Tibial nerve (tissue), 4 donors: ENCODE results near the gene TRPT1. TPM values are rescaled to one million over a fixed set of nuclear protein-coding genes. Genes with fewer than 3 reads are reported as not detected.

Experiments used
- DNase-seq, 2 donors: peaks; one replicate each; pipeline ENCODE4 v3.0.0-alpha.2; 2019; ENCODE audit warnings: low spot score in 2 of 2
- H3K27ac ChIP-seq, 4 donors: fragments of 200-600 bp; sonication (generic) in 3 of 4; one replicate each; pipeline ENCODE4 v1.5.1; 2017 to 2019; ENCODE audit warnings: mild to moderate bottlenecking in 1 of 4
- H3K27me3 ChIP-seq, 2 donors: fragments of 200-600 bp; sonication (generic) in 1 of 2; one replicate each; pipeline versions ENCODE4 v1.5.1 to v1.6.0; 2017 to 2019
- H3K36me3 ChIP-seq, 3 donors: fragments of 200-600 bp; sonication (generic); one replicate each; pipeline ENCODE4 v1.5.1; 2018 to 2019
- H3K4me1 ChIP-seq, 4 donors: fragments of 200-600 bp; sonication (generic) in 3 of 4; one replicate each; pipeline ENCODE4 v1.5.1; 2017 to 2019
- H3K4me3 ChIP-seq, 4 donors: fragments of 200-600 bp; sonication (generic) in 3 of 4; one replicate each; pipeline ENCODE4 v1.5.1; 2017 to 2019; ENCODE audit warnings: mild to moderate bottlenecking in 1 of 4, moderate library complexity in 1 of 4
- H3K9me3 ChIP-seq, 4 donors: fragments of 200-600 bp; sonication (generic) in 3 of 4; one replicate each; pipeline ENCODE4 v1.5.1; 2017 to 2019
- CTCF ChIP-seq, 5 experiments: fragments of 200-600 bp in 3 of 5; fragments of 450-650 bp in 2 of 5; sonication (generic) in 3 of 5; IDR thresholded peaks; one replicate each; pipeline ENCODE4 v1.5.1; 2016 to 2019; ENCODE audit warnings: antibody characterized with exemption in 5 of 5, mild to moderate bottlenecking in 3 of 5, moderate library complexity in 2 of 5
- EP300 ChIP-seq, 2 donors: sonication (generic); formaldehyde crosslinking; IDR thresholded peaks; one replicate each; pipeline ENCODE4 v1.6.1; 2017; ENCODE audit warnings: antibody characterized with exemption in 2 of 2, mild to moderate bottlenecking in 1 of 2
- POLR2A ChIP-seq, 2 donors: fragments of 450-650 bp; IDR thresholded peaks; one replicate each; pipeline ENCODE4 v1.6.1; 2017; ENCODE audit warnings: antibody characterized with exemption in 2 of 2, mild to moderate bottlenecking in 2 of 2, moderate library complexity in 2 of 2
- WGBS, 2 donors: methylation state at CpG; one replicate each; pipeline ENCODE4 v1.1.5; 2018; 5-methylcytosine and 5-hydroxymethylcytosine counted together
- total RNA-seq, 4 donors: library from RNA; depleted of rRNA; stranded (reverse); fragments of >200 nt; gene quantifications; one replicate each; pipeline ENCODE4 v1.1.0, GENCODE V29; 2016

The TRPT1 gene
- total RNA-seq, 4 donors from 2014 or later = 64.9 to 74.7 (median 68.7) TPM

DNA sequence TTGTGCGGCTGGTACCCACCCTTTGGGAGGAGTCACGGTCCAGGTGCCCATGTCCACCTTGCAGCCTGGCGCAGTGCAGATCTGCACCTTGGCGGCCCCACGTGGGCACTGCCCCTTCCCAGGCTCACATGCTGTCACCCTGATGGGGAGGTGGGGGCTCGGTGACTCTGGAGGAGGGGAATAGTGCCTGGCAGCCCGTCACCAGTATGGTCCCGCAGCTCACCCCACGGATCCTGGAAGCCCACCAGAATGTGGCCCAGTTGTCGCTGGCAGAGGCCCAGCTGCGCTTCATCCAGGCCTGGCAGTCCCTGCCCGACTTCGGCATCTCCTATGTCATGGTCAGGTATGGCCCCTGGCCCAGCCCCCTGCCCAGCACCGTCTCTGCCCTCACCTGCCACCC lies 5.2 kb downstream of the TRPT1 start:
- H3K36me3 ChIP-seq = peaks cover 0 to 39% (median 0%) of the 10 kb centered on the region in 3 donors
- no peaks in the 10 kb centered on the region for H3K9me3 ChIP-seq
- H3K4me3 ChIP-seq = no peak overlapping the region
- H3K4me1 ChIP-seq = peaks cover 0 to 16% (median 2%) of the 10 kb centered on the region in 4 donors
- DNase-seq = no peak
- H3K27ac ChIP-seq = no peak overlapping the region
- TF ChIP-seq EP300 (IDR thresholded peaks at IDR 0.05) (no peak), POLR2A (IDR thresholded peaks at IDR 0.05) (no peak), CTCF (IDR thresholded peaks at IDR 0.05) (no peak)
- H3K27me3 ChIP-seq = no peaks in the 10 kb centered on the region
- WGBS, 2 donors = 91 to 92% methylated on average over 7 to 9 of the region's 14 CpGs

GRCh38 chr11:64220271-64220670 lies 5.7 kb downstream of the TRPT1 start:
- WGBS, 2 donors = 76 to 84% methylated on average over 14 to 17 of the region's 17 CpGs

DNA sequence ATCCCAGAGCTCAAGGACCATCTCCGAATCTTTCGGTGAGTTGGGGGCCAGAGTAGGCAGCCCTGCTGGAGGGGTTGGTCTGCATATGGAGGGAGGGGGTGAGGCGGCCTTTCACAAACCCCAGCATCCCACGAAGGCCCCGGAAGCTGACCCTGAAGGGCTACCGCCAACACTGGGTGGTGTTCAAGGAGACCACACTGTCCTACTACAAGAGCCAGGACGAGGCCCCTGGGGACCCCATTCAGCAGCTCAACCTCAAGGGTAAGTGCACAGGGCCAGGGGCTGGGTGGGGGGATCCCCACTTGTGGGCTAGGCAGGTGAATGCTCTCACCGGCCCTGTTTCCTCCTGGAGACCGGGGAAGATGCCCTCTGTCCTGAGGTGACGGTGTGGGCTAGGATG lies 6.2 kb downstream of the TRPT1 start:
- Histone ChIP-seq H3K27me3 (no peaks in the 10 kb centered on the region), H3K9me3 (no peaks in the 10 kb centered on the region), H3K4me3 (no peak overlapping the region), H3K27ac (no peak overlapping the region), H3K36me3 (peaks cover 0 to 39% (median 0%) of the 10 kb centered on the region in 3 donors), H3K4me1 (peaks cover 0 to 6% (median 0%) of the 10 kb centered on the region in 4 donors)
- TF ChIP-seq CTCF (IDR thresholded peaks at IDR 0.05) (no peak), POLR2A (IDR thresholded peaks at IDR 0.05) (no peak), EP300 (IDR thresholded peaks at IDR 0.05) (no peak)
- WGBS, 2 donors = 82 to 86% methylated on average over 10 of the region's 10 CpGs
- DNase-seq = no peak

More at GRCh38 chr11:64220271-64220670, 5.7 kb downstream of the TRPT1 start:
- TF ChIP-seq EP300 (IDR thresholded peaks at IDR 0.05) (no peak), POLR2A (IDR thresholded peaks at IDR 0.05) (no peak), CTCF (IDR thresholded peaks at IDR 0.05) (no peak)
- Histone ChIP-seq H3K27ac (no peak overlapping the region), H3K4me3 (no peak overlapping the region), H3K4me1 (peaks cover 0 to 11% (median 2%) of the 10 kb centered on the region in 4 donors), H3K9me3 (no peaks in the 10 kb centered on the region), H3K36me3 (peaks cover 0 to 39% (median 0%) of the 10 kb centered on the region in 3 donors), H3K27me3 (no peaks in the 10 kb centered on the region)
- DNase-seq = no peak

DNA sequence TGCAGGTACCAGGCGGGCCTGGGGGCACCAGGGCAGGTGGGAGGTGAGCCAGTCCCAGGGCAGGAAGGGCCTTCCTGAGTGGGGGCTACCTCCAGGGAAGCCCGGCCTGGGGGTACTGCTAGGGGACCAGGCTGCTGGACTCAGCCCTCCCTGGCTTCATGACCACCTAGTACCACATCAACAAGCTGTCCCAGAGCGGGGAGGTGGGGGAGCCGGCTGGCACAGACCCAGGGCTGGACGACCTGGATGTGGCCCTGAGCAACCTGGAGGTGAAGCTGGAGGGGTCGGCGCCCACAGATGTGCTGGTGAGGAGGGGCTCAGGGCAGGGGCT lies 6.7 kb downstream of the TRPT1 start:
- TF ChIP-seq EP300 (IDR thresholded peaks at IDR 0.05) = no peak
- TF ChIP-seq CTCF (IDR thresholded peaks at IDR 0.05) = no peak
- no peak for TF ChIP-seq POLR2A (IDR thresholded peaks at IDR 0.05)
- no peak overlapping the region for H3K27ac ChIP-seq
- no peaks in the 10 kb centered on the region for H3K9me3 ChIP-seq
- no peak for DNase-seq
- peaks cover 0 to 35% (median 0%) of the 10 kb centered on the region in 3 donors for H3K36me3 ChIP-seq
- 80 to 89% methylated on average over 6 of the region's 7 CpGs for WGBS, 2 donors
- peaks cover 0 to 2% (median 0%) of the 10 kb centered on the region in 4 donors for H3K4me1 ChIP-seq
- H3K4me3 ChIP-seq = no peak overlapping the region
- no peaks in the 10 kb centered on the region for H3K27me3 ChIP-seq

- H3K9me3 ChIP-seq = no peaks in the 10 kb centered on the region
- no peak overlapping the region for H3K4me3 ChIP-seq
- H3K27me3 ChIP-seq = no peaks in the 10 kb centered on the region
- H3K36me3 ChIP-seq = peaks cover 0 to 30% (median 0%) of the 10 kb centered on the region in 3 donors
- WGBS, 2 donors = 54 to 60% methylated on average over 5 to 9 of the region's 11 CpGs
- no peak overlapping the region for H3K27ac ChIP-seq
- no peak for TF ChIP-seq CTCF (IDR thresholded peaks at IDR 0.05)
- no peak for TF ChIP-seq POLR2A (IDR thresholded peaks at IDR 0.05)
- no peak for TF ChIP-seq EP300 (IDR thresholded peaks at IDR 0.05)
- no peak for DNase-seq
- H3K4me1 ChIP-seq = no peaks in the 10 kb centered on the region
Measured at GRCh38 chr11:64218628-64219353, 7.2 kb downstream of the TRPT1 start.
